K562 (cell line): ENCODE measurements around the gene LDLRAD1. TPM values are rescaled to one million over a fixed set of nuclear protein-coding genes. Genes with fewer than 3 reads are reported as not detected.

Experiments used
- ARHGAP35 ChIP-seq: fragments of 450-650 bp; IDR thresholded peaks from 2 replicates; pipeline ENCODE4 v1.6.1; 2018; ENCODE audit not compliant: partially characterized antibody
- C11orf30 ChIP-seq: fragments of 450-650 bp; IDR thresholded peaks from 2 replicates; pipeline ENCODE4 v1.6.1; 2016; ENCODE audit warnings: low read depth, mild to moderate bottlenecking
- CC2D1A ChIP-seq: fragments of 450-650 bp; IDR thresholded peaks from 2 replicates; pipeline ENCODE4 v1.6.1; 2017; ENCODE audit warnings: mild to moderate bottlenecking
- ETS1 ChIP-seq: conservative IDR thresholded peaks from 2 replicates; pipeline ENCODE4 v1.6.1; 2011; ENCODE audit warnings: low read depth, mild to moderate bottlenecking, low read length; ENCODE audit not compliant: control insufficient read depth
- HDAC8 ChIP-seq: fragments of 450-650 bp; IDR thresholded peaks from 2 replicates; pipeline ENCODE4 v1.6.1; 2016; ENCODE audit warnings: mild to moderate bottlenecking, missing genetic modification characterization, moderate library complexity, missing compliant biosample characterization
- MTA2 ChIP-seq: fragments of 450-650 bp; IDR thresholded peaks from 2 replicates; pipeline ENCODE4 v1.6.1; 2016; ENCODE audit warnings: low read depth
- OTX1 ChIP-seq: fragments of 450-650 bp; formaldehyde crosslinking; IDR thresholded peaks from 2 replicates; pipeline ENCODE4 v1.4.0; 2022; ENCODE audit warnings: mild to moderate bottlenecking
- TAL1 ChIP-seq: fragments of 450-650 bp; IDR thresholded peaks from 2 replicates; pipeline ENCODE4 v1.6.1; 2016; ENCODE audit warnings: mild to moderate bottlenecking
- ZBTB40 ChIP-seq, 2 experiments: fragments of 450-650 bp in 1 of 2; sonication (generic) in 1 of 2; formaldehyde crosslinking in 1 of 2; IDR thresholded peaks; 2 replicates each; pipeline versions ENCODE4 v1.7.1 to v1.9.0; 2016 to 2022; ENCODE audit warnings: inconsistent platforms in 1 of 2, mild to moderate bottlenecking in 1 of 2, missing genetic modification reagents in 1 of 2
- polyA plus RNA-seq, 8 experiments: library from polyadenylated mRNA; depleted of rRNA in 4 of 8; stranded (reverse) in 5 of 8; unstranded in 3 of 8; fragments of >200 nt; fragmentation: Nextera tagmentation in 2 of 8; fragmentation: Illumina TruSeq in 1 of 8; extraction: Ambion mirVana in 2 of 8; extraction: Trizol in 1 of 8; gene quantifications; 2 replicates each; pipeline versions ENCODE4 v1.2.1 to v1.2.3, GENCODE V29; 2011 to 2014; ENCODE audit warnings: inconsistent platforms in 1 of 8, missing spikeins in 1 of 8
- total RNA-seq, 7 experiments: library from RNA; depleted of rRNA in 6 of 7; stranded (reverse); fragments of >200 nt in 6 of 7; fragmentation: Illumina TruSeq in 2 of 7; extraction: Trizol in 2 of 7; gene quantifications; 2 replicates each; pipeline versions ENCODE4 v1.2.1 to v1.2.3, GENCODE V29; 2011 to 2021; ENCODE audit warnings: low replicate concordance in 1 of 7
- TF ChIP-seq, protein P1 (sequence below): fragments of 250-450 bp; sonication (Bioruptor Pico); IDR thresholded peaks from 2 replicates; pipeline ENCODE4 v1.4.0; 2020; ENCODE audit warnings: borderline replicate concordance
- TF ChIP-seq, protein P2 (sequence below): fragments of 250-450 bp; sonication (Bioruptor Pico); IDR thresholded peaks from 2 replicates; pipeline ENCODE4 v1.6.1; 2021; ENCODE audit warnings: mild to moderate bottlenecking
- TF ChIP-seq, protein P3 (sequence below): fragments of 250-450 bp; sonication (Bioruptor Pico); IDR thresholded peaks from 2 replicates; pipeline ENCODE4 v1.4.0; 2020; ENCODE audit warnings: mild to moderate bottlenecking

The LDLRAD1 gene
- total and polyA plus RNA-seq, 9 of the 15 experiments (the other 6 are each of a cell fraction or from before 2014, with no cell fraction given): not detected

GRCh38 chr1:54052431-54052933 is 34.5 kb upstream of the LDLRAD1 start (continued):
- TF ChIP-seq ZBTB40 (IDR thresholded peaks at IDR 0.05): no peak
- TF ChIP-seq ZBTB40 (CRISPR knock-in tag; IDR thresholded peaks at IDR 0.05): no peak
- TF ChIP-seq, protein P1, sequence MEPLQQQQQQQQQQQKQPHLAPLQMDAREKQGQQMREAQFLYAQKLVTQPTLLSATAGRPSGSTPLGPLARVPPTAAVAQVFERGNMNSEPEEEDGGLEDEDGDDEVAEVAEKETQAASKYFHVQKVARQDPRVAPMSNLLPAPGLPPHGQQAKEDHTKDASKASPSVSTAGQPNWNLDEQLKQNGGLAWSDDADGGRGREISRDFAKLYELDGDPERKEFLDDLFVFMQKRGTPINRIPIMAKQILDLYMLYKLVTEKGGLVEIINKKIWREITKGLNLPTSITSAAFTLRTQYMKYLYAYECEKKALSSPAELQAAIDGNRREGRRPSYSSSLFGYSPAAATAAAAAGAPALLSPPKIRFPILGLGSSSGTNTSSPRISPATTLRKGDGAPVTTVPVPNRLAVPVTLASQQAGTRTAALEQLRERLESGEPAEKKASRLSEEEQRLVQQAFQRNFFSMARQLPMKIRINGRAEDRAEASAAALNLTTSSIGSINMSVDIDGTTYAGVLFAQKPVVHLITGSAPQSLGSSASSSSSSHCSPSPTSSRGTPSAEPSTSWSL: no peak
- no peak for TF ChIP-seq ETS1
- TF ChIP-seq HDAC8 (tag): no peak
- 0 out of 2 replicates have a peak, but pooled peaks have one; percentile 4 for TF ChIP-seq MTA2
- TF ChIP-seq C11orf30: no peak
- TF ChIP-seq OTX1 (CRISPR knock-in tag): no peak; the same call in 1 of the 2 replicates
- TF ChIP-seq CC2D1A: no peak
- TF ChIP-seq, protein P2, sequence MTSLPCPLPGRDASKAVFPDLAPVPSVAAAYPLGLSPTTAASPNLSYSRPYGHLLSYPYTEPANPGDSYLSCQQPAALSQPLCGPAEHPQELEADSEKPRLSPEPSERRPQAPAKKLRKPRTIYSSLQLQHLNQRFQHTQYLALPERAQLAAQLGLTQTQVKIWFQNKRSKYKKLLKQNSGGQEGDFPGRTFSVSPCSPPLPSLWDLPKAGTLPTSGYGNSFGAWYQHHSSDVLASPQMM: no peak
- TF ChIP-seq, protein P3, sequence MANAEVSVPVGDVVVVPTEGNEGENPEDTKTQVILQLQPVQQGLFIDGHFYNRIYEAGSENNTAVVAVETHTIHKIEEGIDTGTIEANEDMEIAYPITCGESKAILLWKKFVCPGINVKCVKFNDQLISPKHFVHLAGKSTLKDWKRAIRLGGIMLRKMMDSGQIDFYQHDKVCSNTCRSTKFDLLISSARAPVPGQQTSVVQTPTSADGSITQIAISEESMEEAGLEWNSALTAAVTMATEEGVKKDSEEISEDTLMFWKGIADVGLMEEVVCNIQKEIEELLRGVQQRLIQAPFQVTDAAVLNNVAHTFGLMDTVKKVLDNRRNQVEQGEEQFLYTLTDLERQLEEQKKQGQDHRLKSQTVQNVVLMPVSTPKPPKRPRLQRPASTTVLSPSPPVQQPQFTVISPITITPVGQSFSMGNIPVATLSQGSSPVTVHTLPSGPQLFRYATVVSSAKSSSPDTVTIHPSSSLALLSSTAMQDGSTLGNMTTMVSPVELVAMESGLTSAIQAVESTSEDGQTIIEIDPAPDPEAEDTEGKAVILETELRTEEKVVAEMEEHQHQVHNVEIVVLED (CRISPR knock-in tag): no peak
- no peak for TF ChIP-seq ARHGAP35
- TF ChIP-seq TAL1: no peak
